A673 (cell line): ENCODE measurements around the gene TBC1D4.

Experiments used
- CTCF ChIP-seq: fragments of 300-800, 200-600 bp; sonication (generic); conservative IDR thresholded peaks from 2 replicates; pipeline ENCODE4 v1.5.1; 2017; ENCODE audit warnings: low read depth, mild to moderate bottlenecking, antibody characterized with exemption, low read length, moderate library complexity, mixed read lengths
- EZH2 ChIP-seq: fragments of 200-600 bp; sonication (generic); IDR thresholded peaks from 2 replicates; pipeline ENCODE4 v1.6.1; 2017; ENCODE audit warnings: borderline replicate concordance, low read depth, mild to moderate bottlenecking, mixed read lengths, antibody characterized with exemption, low read length; ENCODE audit not compliant: poor library complexity, severe bottlenecking

GRCh38 chr13:75385708-75386083 is 96.3 kb downstream of the TBC1D4 start:
- TF ChIP-seq EZH2 (no peak), CTCF (no peak)
